Cardiac atrium fibroblast (primary cell): ENCODE data around the gene ELOA2. TPM values are rescaled to one million over a fixed set of nuclear protein-coding genes. Genes with fewer than 3 reads are reported as not detected.

Experiments
- total RNA-seq: library from RNA; depleted of rRNA; stranded (reverse); fragments of >200 nt; gene quantifications from 2 replicates; pipeline ENCODE4 v1.2.3, GENCODE V29; 2015

The ELOA2 gene
- not detected in 2 replicates for total RNA-seq

GRCh38 chr18:47035156-47035671, at the start of gene ELOA2:
ELOA2 (minus strand) TSS chr18:47035621; CDS start chr18:47035264, 357 bp downstream.

Other genes with a start within 250 kb of the ELOA2 start
- gene PIAS2, start 118.1 kb downstream of the ELOA2 start, total RNA-seq, result 14.4 and 19.6 TPM in 2 replicates
- gene KATNAL2, start 118.0 kb downstream of the ELOA2 start, total RNA-seq, result 0.32 and 1.1 TPM in 2 replicates
- gene HDHD2, start 114.9 kb upstream of the ELOA2 start, total RNA-seq, result 9.2 and 16.2 TPM in 2 replicates
- gene IER3IP1, start 140.7 kb upstream of the ELOA2 start, total RNA-seq, result 22.2 and 24.5 TPM in 2 replicates
- gene SKOR2, start 216.0 kb upstream of the ELOA2 start, total RNA-seq, result not detected in 2 replicates